Stomach (tissue), 9 donors: ENCODE measurements around the gene BBX. TPM values are rescaled to one million over a fixed set of nuclear protein-coding genes. Genes with fewer than 3 reads are reported as not detected.

ENCODE experiments used
- DNase-seq, 2 donors: peaks; one replicate each; pipeline versions ENCODE4 v3.0.0 to v3.0.0-alpha.2; 2013 to 2019
- H3K27ac ChIP-seq, 5 donors: fragments of 200-600 bp in 4 of 5; sonication (generic) in 4 of 5; one replicate each; pipeline ENCODE4 v1.5.1; 2013 to 2019; ENCODE audit warnings: mild to moderate bottlenecking in 1 of 5, moderate library complexity in 1 of 5
- H3K27me3 ChIP-seq, 3 donors: fragments of 200-600 bp; sonication (generic); one replicate each; pipeline ENCODE4 v1.5.1; 2017 to 2019; ENCODE audit warnings: mixed run types in 1 of 3
- H3K36me3 ChIP-seq, 4 donors: fragments of 200-600 bp; sonication (generic); 1 replicate in 3 of 4; 2 replicates in 1 of 4; pipeline ENCODE4 v1.5.1; 2016 to 2019
- H3K4me1 ChIP-seq, 4 donors: fragments of 200-600 bp; sonication (generic); one replicate each; pipeline ENCODE4 v1.5.1; 2016 to 2019
- H3K4me3 ChIP-seq, 4 donors: fragments of 200-600 bp; sonication (generic) in 3 of 4; one replicate each; pipeline ENCODE4 v1.5.1; 2016 to 2019; ENCODE audit warnings: mild to moderate bottlenecking in 1 of 4
- H3K9me3 ChIP-seq, 4 donors: fragments of 200-600 bp; sonication (generic); one replicate each; pipeline ENCODE4 v1.5.1; 2016 to 2019
- CTCF ChIP-seq, 7 experiments: fragments of 450-650 bp in 4 of 7; fragments of 200-600 bp in 3 of 7; sonication (generic) in 3 of 7; IDR thresholded peaks; one replicate each; pipeline ENCODE4 v1.5.1; 2016 to 2019; ENCODE audit warnings: antibody characterized with exemption in 7 of 7, control low read depth in 2 of 7, mild to moderate bottlenecking in 1 of 7
- EP300 ChIP-seq: sonication (generic); formaldehyde crosslinking; IDR thresholded peaks from one replicate; pipeline ENCODE4 v1.6.1; 2017; ENCODE audit warnings: antibody characterized with exemption
- POLR2A ChIP-seq, 4 donors: fragments of 450-650 bp; IDR thresholded peaks; one replicate each; pipeline ENCODE4 v1.6.1; 2016; ENCODE audit warnings: antibody characterized with exemption in 4 of 4, control low read depth in 2 of 4, mild to moderate bottlenecking in 1 of 4, moderate library complexity in 1 of 4
- POLR2AphosphoS5 ChIP-seq, 3 donors: sonication (generic); formaldehyde crosslinking; IDR thresholded peaks; one replicate each; pipeline ENCODE4 v1.6.1; 2016; ENCODE audit warnings: antibody characterized with exemption in 3 of 3
- WGBS, 5 donors: extraction: QIAGEN DNeasy Blood & Tissue Kit in 3 of 5; methylation state at CpG; one replicate each; pipeline versions ENCODE4 v1.1.5 to v1.1.7; 2013 to 2018; 5-methylcytosine and 5-hydroxymethylcytosine counted together
- intact Hi-C: fragments of 100-400 bp; cut with DNase I; formaldehyde crosslinking; loops from one replicate; pipeline ENCODE4 v1.15.1; 2023; ENCODE audit warnings: low total_unique reads
- polyA plus RNA-seq, 3 donors: library from polyadenylated mRNA; stranded (reverse); fragments of 200-250 nt; gene quantifications; one replicate each; pipeline ENCODE4 v1.2.3, GENCODE V29; 2013
- total RNA-seq, 5 donors: library from RNA; depleted of rRNA; stranded (reverse); fragments of >200 nt; gene quantifications; one replicate each; pipeline versions ENCODE4 v1.1.0 to v1.2.3, GENCODE V29; 2014 to 2016
- donor health status: healthy with polysubstance abuse.
- donor health status: Bipolar disorder and iron deficiency.
- donor health status: healthy.

BBX gene
- total and polyA plus RNA-seq, 8 donors = 4.6 to 81.1 (median 45.2) TPM

DNA sequence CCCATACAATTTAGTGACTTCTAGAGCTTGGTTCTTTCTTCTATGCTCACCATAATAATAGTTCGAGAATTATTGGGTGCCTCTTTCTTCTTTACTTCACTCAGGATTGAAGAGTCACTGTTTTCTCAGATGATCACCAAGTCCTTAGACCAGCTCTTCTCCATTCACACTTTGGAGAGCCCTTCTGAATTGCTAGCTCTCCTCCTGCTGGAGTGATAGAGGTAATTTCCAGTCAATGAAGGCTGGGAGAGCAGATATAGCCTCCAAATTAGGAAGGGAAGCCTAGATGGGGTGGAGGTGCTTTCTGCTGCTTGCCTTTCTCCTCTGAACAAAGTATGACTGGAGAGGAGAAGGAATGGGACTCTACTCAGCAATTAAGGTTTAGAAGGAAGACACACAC is 10.7 kb upstream of the BBX start:
- no peaks in the 10 kb centered on the region for H3K9me3 ChIP-seq
- no peaks in the 10 kb centered on the region for H3K27me3 ChIP-seq
- TF ChIP-seq POLR2AphosphoS5 (IDR thresholded peaks at IDR 0.05) (no peak), POLR2A (IDR thresholded peaks at IDR 0.05) (no peak), CTCF (IDR thresholded peaks at IDR 0.05) (no peak), EP300 (no peak)
- no peak overlapping the region for H3K27ac ChIP-seq
- no peaks in the 10 kb centered on the region for H3K36me3 ChIP-seq
- intact Hi-C loops = no loop called here
- WGBS, 5 donors = 83 to 92% (median 90%) methylated on average over 1 of the region's 1 CpG
- no peak overlapping the region for H3K4me3 ChIP-seq
- H3K4me1 ChIP-seq = no peaks in the 10 kb centered on the region
- DNase-seq = no peak

- DNase-seq = no peak
- no peaks in the 10 kb centered on the region for H3K4me1 ChIP-seq
- TF ChIP-seq POLR2A (IDR thresholded peaks at IDR 0.05) = no peak
- no peak for TF ChIP-seq POLR2AphosphoS5 (IDR thresholded peaks at IDR 0.05)
- H3K27ac ChIP-seq = no peak overlapping the region
- H3K27me3 ChIP-seq = no peaks in the 10 kb centered on the region
- WGBS, 5 donors = 82 to 88% (median 83%) methylated on average over 1 of the region's 1 CpG
- intact Hi-C loops = no loop called here
- no peaks in the 10 kb centered on the region for H3K36me3 ChIP-seq
- no peaks in the 10 kb centered on the region for H3K9me3 ChIP-seq
- H3K4me3 ChIP-seq = no peak overlapping the region
Observed at GRCh38 chr3:107514453-107514852, 8.3 kb upstream of the BBX start.

- no peak for TF ChIP-seq POLR2A (IDR thresholded peaks at IDR 0.05)
- no peak overlapping the region for H3K27ac ChIP-seq
- H3K4me1 ChIP-seq = no peaks in the 10 kb centered on the region
- H3K27me3 ChIP-seq = no peaks in the 10 kb centered on the region
- no peak for DNase-seq
- 50 to 71% (median 64%) methylated on average over 3 of the region's 3 CpGs for WGBS, 5 donors
- no peaks in the 10 kb centered on the region for H3K9me3 ChIP-seq
- intact Hi-C loops = no loop called here
- no peak overlapping the region for H3K4me3 ChIP-seq
- no peaks in the 10 kb centered on the region for H3K36me3 ChIP-seq
Observed at GRCh38 chr3:107516475-107516874, 6.3 kb upstream of the BBX start.

GRCh38 chr3:107520535-107520934 is 2.2 kb upstream of the BBX start:
- no peaks in the 10 kb centered on the region for H3K36me3 ChIP-seq
- H3K4me1 ChIP-seq = peaks cover 0 to 6% (median 6%) of the 10 kb centered on the region in 4 donors
- TF ChIP-seq EP300 (no peak), POLR2AphosphoS5 (IDR thresholded peaks at IDR 0.05) (no peak), POLR2A (IDR thresholded peaks at IDR 0.05) (no peak), CTCF (IDR thresholded peaks at IDR 0.05) (no peak)
- H3K27me3 ChIP-seq = no peaks in the 10 kb centered on the region
- no peak overlapping the region for H3K4me3 ChIP-seq
- no peak overlapping the region for H3K27ac ChIP-seq
- intact Hi-C loops = no loop called here
- H3K9me3 ChIP-seq = no peaks in the 10 kb centered on the region
- peak in 1 of 2 donors; percentile 7 for DNase-seq
- WGBS, 5 donors = 61 to 78% (median 70%) methylated on average over 4 of the region's 4 CpGs

DNA sequence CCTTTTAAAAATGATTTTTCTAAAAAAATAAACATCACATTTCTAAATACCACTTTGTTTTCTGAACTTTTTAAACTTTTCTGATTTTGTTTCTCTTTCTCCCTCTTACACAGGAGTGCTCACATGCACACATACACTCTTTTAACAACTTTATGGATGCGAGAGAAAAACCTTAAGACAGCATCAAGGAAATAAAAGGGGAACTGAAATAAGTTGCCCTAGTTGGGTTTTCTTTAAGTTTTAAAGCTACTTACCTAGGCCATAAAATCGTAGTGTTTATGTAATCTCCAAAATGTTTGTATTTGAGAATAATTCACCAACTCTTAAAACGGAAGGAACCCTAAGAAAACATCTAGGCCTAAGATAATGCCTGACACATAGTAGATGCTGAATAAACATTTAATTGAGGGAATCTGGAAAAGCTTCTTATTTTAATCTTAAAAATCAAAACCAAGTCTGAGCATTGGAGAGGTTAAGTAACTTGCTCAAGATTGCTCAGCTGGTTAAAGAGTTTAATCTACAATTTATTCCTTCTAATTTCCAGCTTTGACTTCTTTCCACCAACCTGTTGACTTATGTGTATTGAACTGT is 1.2 kb upstream of the BBX start:
- H3K27me3 ChIP-seq = no peaks in the 10 kb centered on the region
- DNase-seq = no peak
- H3K4me1 ChIP-seq = peaks cover 4 to 16% (median 15%) of the 10 kb centered on the region in 4 donors
- 77 to 87% (median 78%) methylated on average over 3 of the region's 3 CpGs for WGBS, 5 donors
- H3K4me3 ChIP-seq = no peak overlapping the region
- no peaks in the 10 kb centered on the region for H3K36me3 ChIP-seq
- intact Hi-C loops = no loop called here
- H3K9me3 ChIP-seq = no peaks in the 10 kb centered on the region
- H3K27ac ChIP-seq = no peak overlapping the region
- TF ChIP-seq EP300 (no peak), CTCF (IDR thresholded peaks at IDR 0.05) (no peak), POLR2AphosphoS5 (IDR thresholded peaks at IDR 0.05) (no peak), POLR2A (IDR thresholded peaks at IDR 0.05) (no peak)
